ENCODE measurements around the gene SFR1.
"Not testable (repeated sequence)": the region's sequence is repeated elsewhere in the genome, so short reads cannot be mapped to it uniquely, and the experiment has no call there.

SFR1 gene

DNA sequence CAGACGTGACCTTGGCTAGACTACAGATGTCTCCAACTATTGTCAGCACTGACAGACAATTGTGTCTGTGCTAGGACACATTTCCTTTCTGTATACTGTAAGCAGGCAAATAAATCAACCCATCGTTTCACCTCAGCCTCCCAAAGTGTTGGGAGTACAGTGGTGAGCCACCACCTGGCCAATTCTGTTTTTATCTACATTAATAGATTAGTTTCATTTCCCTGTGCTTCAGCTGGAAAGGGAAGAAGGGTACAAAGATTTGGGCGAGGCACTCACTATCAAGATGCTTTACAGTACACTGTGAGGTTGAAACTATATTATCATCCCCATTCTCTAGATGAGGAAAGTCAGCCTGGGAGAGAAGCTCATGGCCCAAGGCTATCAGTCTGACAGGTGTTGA is 21.9 kb downstream of the SFR1 start:
- in situ Hi-C loops (cut with HindIII; ENCODE audit: low pct_ligation_motif_present, low pct_unique_long_range_greater_than_20kb, low sequenced_read_pairs), result loop anchor here (10.0 kb wide), 1 partner anchor 61 kb away; no protein-coding TSS in a partner anchor
- no peak for DNase-seq

DNA sequence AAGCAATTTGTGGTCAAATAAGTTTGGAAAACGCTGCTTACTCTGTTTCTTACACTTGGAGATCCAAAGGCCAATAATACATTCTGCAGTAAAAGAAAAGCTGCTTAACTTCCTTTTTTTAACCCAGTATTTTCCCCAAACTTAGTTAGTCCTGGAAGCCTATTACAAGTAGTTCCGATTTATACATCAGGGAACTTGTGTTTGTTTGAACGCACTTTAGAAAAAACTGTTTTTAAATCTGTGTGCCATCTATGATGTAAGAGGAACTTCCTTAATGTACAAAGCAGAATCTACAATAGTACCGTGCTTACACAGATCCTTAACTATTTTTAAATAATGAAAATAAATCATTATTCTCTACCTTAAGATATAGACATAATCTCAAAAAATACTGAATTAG is 23.0 kb downstream of the SFR1 start:
- in situ Hi-C loops (cut with HindIII; ENCODE audit: low pct_ligation_motif_present, low pct_unique_long_range_greater_than_20kb, low sequenced_read_pairs), result loop anchor here (10.0 kb wide), 1 partner anchor 60 kb away; no protein-coding TSS in a partner anchor
- no peak for DNase-seq

DNA sequence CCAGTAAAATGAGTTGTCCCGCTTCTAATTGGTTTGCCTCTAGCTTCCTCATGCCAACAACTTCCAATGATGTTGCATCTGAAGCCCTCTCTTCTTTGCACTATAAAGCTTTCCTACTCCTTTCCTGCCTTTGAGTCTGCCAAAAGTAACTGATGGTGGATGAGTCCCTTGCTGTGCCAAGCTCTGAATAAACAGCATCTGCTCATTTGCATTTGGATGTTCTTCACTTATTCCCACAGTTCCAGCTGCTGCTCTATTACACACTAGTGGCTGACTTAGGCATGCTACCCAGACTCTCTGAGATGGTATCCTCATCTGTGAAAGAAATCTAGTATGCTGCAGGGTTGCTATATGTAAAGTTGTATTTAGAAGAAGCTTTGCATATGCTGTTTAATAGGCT is 24.9 kb downstream of the SFR1 start:
- in situ Hi-C loops (cut with HindIII; ENCODE audit: low pct_ligation_motif_present, low pct_unique_long_range_greater_than_20kb, low sequenced_read_pairs), result loop anchor here (10.0 kb wide), 1 partner anchor 58 kb away; no protein-coding TSS in a partner anchor
- no peak for DNase-seq

DNA sequence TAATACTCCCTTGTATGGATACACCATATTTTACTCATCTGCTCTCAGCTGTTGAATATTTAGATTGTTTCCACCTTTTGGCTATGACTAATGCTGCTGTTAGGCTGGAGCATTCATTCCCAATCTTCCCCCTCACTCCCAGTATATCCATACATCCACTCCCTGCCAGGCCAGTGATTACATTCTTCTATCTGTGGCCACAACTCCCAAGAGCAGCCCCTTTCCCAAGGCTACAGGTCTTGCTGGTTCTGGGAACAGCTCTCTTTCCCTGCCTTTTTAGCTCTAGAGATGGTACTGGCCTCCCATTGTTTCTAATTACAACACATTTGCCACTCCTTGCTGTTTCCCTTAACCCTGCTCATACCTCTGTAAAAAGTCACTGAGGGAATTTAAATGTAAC is 28.2 kb downstream of the SFR1 start:
- in situ Hi-C loops (cut with HindIII; ENCODE audit: low pct_ligation_motif_present, low pct_unique_long_range_greater_than_20kb, low sequenced_read_pairs), result no loop called here
- DNase-seq, result no peak

DNA sequence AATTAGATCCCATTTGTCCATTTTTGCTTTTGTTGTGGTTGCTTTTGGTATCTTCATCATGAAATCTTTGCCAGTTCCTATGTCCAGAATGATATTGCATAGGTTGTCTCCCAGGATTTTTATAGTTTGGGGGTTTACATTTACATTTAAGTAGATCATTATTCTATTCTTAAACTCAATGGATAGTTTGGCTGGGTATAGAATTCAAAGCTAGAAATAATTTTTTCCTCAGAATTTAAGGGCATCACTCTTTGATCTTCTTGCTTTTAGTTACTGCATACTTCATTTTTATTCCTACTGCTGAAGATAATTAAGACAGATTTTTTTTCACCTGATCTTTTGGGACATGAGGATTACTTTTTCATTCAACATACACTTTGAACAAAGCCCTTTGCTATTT is 29.8 kb downstream of the SFR1 start:
- DNase-seq, result no peak
- in situ Hi-C loops (cut with HindIII; ENCODE audit: low pct_ligation_motif_present, low pct_unique_long_range_greater_than_20kb, low sequenced_read_pairs), result no loop called here

DNA sequence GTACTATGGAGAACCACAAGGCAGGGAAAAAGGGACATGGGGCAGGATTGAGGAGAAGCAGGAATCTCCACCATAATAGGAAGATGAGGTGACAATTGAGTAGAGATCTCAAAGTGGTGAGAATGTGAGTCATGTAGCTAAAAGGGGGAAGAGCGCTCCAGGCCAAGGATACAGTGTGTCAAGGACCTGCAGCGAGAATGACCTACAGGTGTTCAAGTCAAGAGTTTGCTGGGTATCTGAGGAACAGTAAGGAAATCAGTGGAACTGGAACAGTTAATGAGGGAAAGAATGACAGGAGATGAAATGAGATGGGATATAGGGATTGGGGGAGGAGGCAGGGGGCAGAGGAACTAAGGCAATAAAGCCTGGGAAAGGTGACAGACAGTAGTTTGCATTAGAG is 33.6 kb downstream of the SFR1 start:
- no peak for DNase-seq
- in situ Hi-C loops (cut with HindIII; ENCODE audit: low pct_ligation_motif_present, low pct_unique_long_range_greater_than_20kb, low sequenced_read_pairs), result no loop called here

DNA sequence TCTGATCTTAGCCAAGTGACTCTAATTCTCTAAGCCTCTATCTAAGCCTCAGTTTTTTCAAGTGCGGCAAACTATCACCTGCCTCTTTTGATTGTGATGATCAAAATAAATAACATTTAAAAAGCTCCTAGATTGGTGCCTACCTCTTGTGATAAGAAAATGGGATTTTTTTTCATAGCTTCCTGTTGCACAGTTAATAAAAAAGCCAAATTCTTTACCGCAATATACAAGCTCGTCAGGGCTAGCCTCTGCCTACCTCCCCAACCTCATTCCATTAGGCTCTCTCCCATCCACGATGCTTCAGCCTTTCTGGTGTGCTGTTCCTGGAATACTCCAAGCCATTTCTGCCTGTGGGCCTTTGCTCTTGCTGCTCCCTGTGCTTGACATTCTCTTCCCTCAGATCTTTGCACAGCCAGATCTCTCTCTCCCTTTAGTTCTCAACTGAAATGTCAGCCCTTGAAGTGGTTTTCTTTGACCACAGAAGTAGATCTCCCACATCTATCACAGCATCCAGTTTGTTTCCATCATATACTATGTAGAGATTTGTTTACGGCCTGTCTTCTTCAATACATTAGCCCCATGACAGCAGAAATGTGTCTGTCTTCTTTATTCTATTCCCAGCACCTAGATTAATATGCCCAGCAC is 48.8 kb downstream of the SFR1 start:
- in situ Hi-C loops (cut with HindIII; ENCODE audit: low pct_ligation_motif_present, low pct_unique_long_range_greater_than_20kb, low sequenced_read_pairs), result no loop called here
- no peak for DNase-seq

DNA sequence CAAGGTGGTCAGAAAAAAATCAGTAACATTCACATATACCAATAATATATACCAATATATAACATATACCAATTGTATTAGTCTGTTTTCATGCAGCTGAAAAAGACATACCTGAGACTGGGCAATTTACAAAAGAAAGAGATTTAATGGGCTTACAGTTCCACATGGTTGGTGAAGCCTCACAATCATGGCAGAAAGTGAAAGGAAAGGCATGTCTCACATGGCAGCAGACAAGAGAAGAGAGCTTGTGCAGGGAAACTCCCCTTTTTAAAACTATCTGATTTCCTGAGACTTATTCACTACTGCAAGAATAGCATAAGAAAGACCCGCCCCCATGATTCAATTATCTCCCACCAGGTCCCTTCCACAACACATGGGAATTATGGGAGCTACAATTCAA is 52.2 kb downstream of the SFR1 start:
- DNase-seq; in situ Hi-C loops (cut with HindIII; ENCODE audit: low pct_ligation_motif_present, low pct_unique_long_range_greater_than_20kb, low sequenced_read_pairs): not testable (repeated sequence)

Data from ACHN (cell line).